Measurements from ENCODE around the gene TLCD1. TPM values are rescaled to one million over a fixed set of nuclear protein-coding genes. Genes with fewer than 3 reads are reported as not detected.

Gene TLCD1
- total and polyA plus RNA-seq, 10 of the 15 experiments (the other 5 are each of a cell fraction or from before 2014, with no cell fraction given): 2.9 to 19.8 (median 7.7) TPM

- no peak for TF ChIP-seq PRDM15 (CRISPR knock-in tag; IDR thresholded peaks at IDR 0.05)
- TF ChIP-seq ZNF622 (IDR thresholded peaks at IDR 0.05): no peak
- no peak for TF ChIP-seq NFYB (IDR thresholded peaks at IDR 0.05; ENCODE audit: insufficient read depth, low read depth, low read length)
These were observed 19.3 kb downstream of the TLCD1 start (continued) for GRCh38 chr17:28706471-28707338.

DNA sequence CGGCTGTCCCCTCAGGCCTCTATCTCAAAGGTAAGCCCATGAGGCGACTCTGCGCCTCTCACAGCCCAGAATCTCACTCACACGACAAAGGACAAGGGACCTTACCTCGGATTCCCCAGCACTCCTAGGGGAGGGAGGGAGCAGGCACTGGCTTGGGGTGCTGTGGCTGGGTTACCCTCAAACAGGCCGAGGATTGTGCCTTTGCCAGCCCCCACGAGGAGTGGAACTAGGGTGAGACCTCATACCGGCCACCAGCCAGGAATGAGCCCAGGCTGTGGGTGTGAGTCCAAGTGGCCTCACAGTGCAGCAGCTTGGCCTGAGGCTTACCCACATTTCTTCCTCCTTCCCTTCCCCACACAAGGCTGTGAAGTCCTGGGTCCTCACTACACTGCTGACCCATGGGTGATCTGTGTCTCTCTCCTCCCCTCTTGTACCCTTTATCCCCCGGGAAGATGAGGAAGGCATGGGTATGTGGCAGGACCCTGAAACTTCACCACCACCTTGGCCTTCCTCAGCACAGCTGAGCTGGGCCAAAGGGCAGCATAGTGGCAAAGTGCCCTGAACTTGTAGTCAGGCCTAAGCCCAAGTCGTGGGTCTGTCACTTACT lies 20.2 kb downstream of the TLCD1 start:
- H3K4me1 ChIP-seq (ENCODE audit: control insufficient read depth, insufficient read depth, low read length): no peaks in the 10 kb centered on the region; the same call in 1 of the 2 replicates
- in situ Hi-C loops (cut with MboI): no loop called here
- ChIA-PET RAD21 (ENCODE audit: unreplicated experiment) (no interaction called here), POLR2A (no interaction called here), SMC1A (ENCODE audit: uncharacterized antibody, unreplicated experiment) (interaction anchor here (1.4 kb wide), 1 partner anchor 12 kb away, joined by 4 read pairs; no protein-coding TSS in a partner anchor), CTCF (interaction anchor here (1.5 kb wide), 1 partner anchor 129 kb away, joined by 3 read pairs; the partner anchor contains the start of gene ALDOC)
- FAIRE-seq: no peak
- no peaks in the 10 kb centered on the region for H4K20me1 ChIP-seq (ENCODE audit: control insufficient read depth, insufficient read depth)
- no peak overlapping the region for H3K4me3 ChIP-seq
- 95% methylated on average over 10 of the region's 10 CpGs for WGBS (ENCODE audit: insufficient coverage, insufficient replicate concordance, low lambda C conversion rate, missing lambda C conversion rate)
- H3K79me2 ChIP-seq (ENCODE audit: control insufficient read depth, insufficient read depth, low read length): no peaks in the 10 kb centered on the region
- peaks cover 8 to 20% of the 10 kb centered on the region in 2 experiments; a peak in 3 of 4 replicates for H3K36me3 ChIP-seq (ENCODE audit: control insufficient read depth in 2 of 2, insufficient read depth in 2 of 2, low read length in 1 of 2)
- no peak overlapping the region for H3K9ac ChIP-seq (ENCODE audit: control insufficient read depth, insufficient read depth, low read length)
- H3K9me3 ChIP-seq (replicated peaks; ENCODE audit: control insufficient read depth, insufficient read depth, low read length): no peaks in the 10 kb centered on the region
- DNase-seq (ENCODE audit: low read depth, low spot score): no peak
- H3K27ac ChIP-seq (ENCODE audit: control insufficient read depth, insufficient read depth): no peak overlapping the region
- intact Hi-C loops (cut with micrococcal nuclease; ENCODE audit: unreplicated experiment): no loop called here
- no peak for TF ChIP-seq ETV6 (conservative IDR thresholded peaks at IDR 0.05 in 1 of 2, IDR thresholded peaks at IDR 0.05 in 1 of 2; ENCODE audit: borderline replicate concordance in 1 of 2, low read depth in 1 of 2)
- TF ChIP-seq POLR2A (IDR thresholded peaks at IDR 0.05; ENCODE audit: low read depth, low read length): 0 out of 2 replicates have a peak, but pooled peaks have one; percentile 14
- no peak for TF ChIP-seq SUZ12 (IDR thresholded peaks at IDR 0.05; ENCODE audit: unreplicated experiment)
- H3K4me2 ChIP-seq (ENCODE audit: control insufficient read depth, insufficient read depth): no peak overlapping the region
- H3K27me3 ChIP-seq (replicated peaks in 1 of 2; ENCODE audit: control insufficient read depth in 2 of 2, insufficient read depth in 2 of 2, low read length in 1 of 2): no peaks in the 10 kb centered on the region
- BruUV-seq (replicated peaks): no TSS peak
- no peak for ATAC-seq
- H2AFZ ChIP-seq (ENCODE audit: control insufficient read depth, low read depth, low read length): no peak overlapping the region

Measured in GM12878 (cell line).